Ascending aorta (tissue), 2 donors: Measurements from ENCODE around the gene BRIX1. TPM values are rescaled to one million over a fixed set of nuclear protein-coding genes. Genes with fewer than 3 reads are reported as not detected.
"Not testable (repeated sequence)": the region's sequence is repeated elsewhere in the genome, so short reads cannot be mapped to it uniquely, and the experiment has no call there.

Experiments used
- DNase-seq, 2 donors: peaks; one replicate each; pipeline ENCODE4 v3.0.0-alpha.2; 2019; ENCODE audit warnings: low spot score in 2 of 2
- H3K27ac ChIP-seq, 2 donors: fragments of 200-600 bp; sonication (generic); one replicate each; pipeline ENCODE4 v1.5.1; 2016 to 2017; ENCODE audit warnings: mild to moderate bottlenecking in 1 of 2
- H3K27me3 ChIP-seq: fragments of 200-600 bp; sonication (generic); one replicate; pipeline ENCODE4 v1.5.1; 2017
- H3K36me3 ChIP-seq, 2 donors: fragments of 200-600 bp; sonication (generic); one replicate each; pipeline ENCODE4 v1.5.1; 2016
- H3K4me1 ChIP-seq, 2 donors: fragments of 200-600 bp; sonication (generic); one replicate each; pipeline ENCODE4 v1.5.1; 2016 to 2017; ENCODE audit warnings: mild to moderate bottlenecking in 1 of 2
- H3K4me3 ChIP-seq, 2 donors: fragments of 200-600 bp; sonication (generic); one replicate each; pipeline ENCODE4 v1.5.1; 2016 to 2017; ENCODE audit warnings: mild to moderate bottlenecking in 1 of 2
- H3K9me3 ChIP-seq, 2 donors: fragments of 200-600 bp; sonication (generic); one replicate each; pipeline ENCODE4 v1.5.1; 2016
- CTCF ChIP-seq, 3 experiments: fragments of 200-600 bp in 2 of 3; fragments of 450-650 bp in 1 of 3; sonication (generic) in 2 of 3; IDR thresholded peaks; one replicate each; pipeline ENCODE4 v1.5.1; 2016 to 2019; ENCODE audit warnings: antibody characterized with exemption in 3 of 3, mild to moderate bottlenecking in 1 of 3, moderate library complexity in 1 of 3
- intact Hi-C: fragments of 100-400 bp; cut with DNase I; formaldehyde crosslinking; loops from one replicate; pipeline ENCODE4 v1.15.1; 2023
- total RNA-seq: library from RNA; depleted of rRNA; stranded (reverse); fragments of >200 nt; gene quantifications from one replicate; pipeline ENCODE4 v1.1.0, GENCODE V29; 2016

Gene BRIX1
- total RNA-seq, 1 donor from 2014 or later, result 8.5 TPM

DNA sequence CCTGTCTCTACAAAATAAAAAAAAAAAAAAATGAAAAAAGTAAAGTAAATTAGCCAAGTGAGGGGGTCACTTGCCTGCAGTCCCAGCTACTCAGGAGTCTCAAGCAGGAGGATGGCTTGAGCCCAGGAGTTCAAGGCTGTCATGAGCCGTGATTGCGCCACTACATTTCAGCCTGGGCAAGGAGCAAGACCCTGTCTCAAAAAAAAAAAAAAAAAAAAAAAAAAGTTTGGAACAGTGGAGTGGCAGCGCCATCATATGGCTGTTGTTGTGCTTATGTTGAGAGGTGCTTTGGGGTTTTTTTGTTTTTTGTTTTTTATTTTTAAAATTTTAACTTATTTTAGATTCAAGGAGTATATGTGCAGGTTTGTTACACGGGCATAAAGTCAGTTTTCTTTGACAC is 3.6 kb downstream of the BRIX1 start:
- Histone ChIP-seq H3K9me3 (no peaks in the 10 kb centered on the region), H3K4me3 (no peak overlapping the region), H3K27me3 (no peaks in the 10 kb centered on the region), H3K4me1 (peaks cover 0 to 18% of the 10 kb centered on the region in 2 donors), H3K36me3 (peaks cover 23 to 38% of the 10 kb centered on the region in 2 donors), H3K27ac (no peak overlapping the region)
- TF ChIP-seq CTCF (IDR thresholded peaks at IDR 0.05), result peak in 1 of 3 experiments; percentile 8
- no peak for DNase-seq
- intact Hi-C loops, result loop anchor here (5.0 kb wide), 1 partner anchor 262 kb away; the partner anchor contains the start of gene RAI14

- H3K27ac ChIP-seq, intact Hi-C loops, H3K4me1 ChIP-seq, H3K9me3 ChIP-seq, DNase-seq, H3K27me3 ChIP-seq, H3K4me3 ChIP-seq: not testable (repeated sequence)
- H3K36me3 ChIP-seq, result peaks cover 40 to 55% of the 10 kb centered on the region in 2 donors
Observed at GRCh38 chr5:34923256-34923655, 7.7 kb downstream of the BRIX1 start.

DNA sequence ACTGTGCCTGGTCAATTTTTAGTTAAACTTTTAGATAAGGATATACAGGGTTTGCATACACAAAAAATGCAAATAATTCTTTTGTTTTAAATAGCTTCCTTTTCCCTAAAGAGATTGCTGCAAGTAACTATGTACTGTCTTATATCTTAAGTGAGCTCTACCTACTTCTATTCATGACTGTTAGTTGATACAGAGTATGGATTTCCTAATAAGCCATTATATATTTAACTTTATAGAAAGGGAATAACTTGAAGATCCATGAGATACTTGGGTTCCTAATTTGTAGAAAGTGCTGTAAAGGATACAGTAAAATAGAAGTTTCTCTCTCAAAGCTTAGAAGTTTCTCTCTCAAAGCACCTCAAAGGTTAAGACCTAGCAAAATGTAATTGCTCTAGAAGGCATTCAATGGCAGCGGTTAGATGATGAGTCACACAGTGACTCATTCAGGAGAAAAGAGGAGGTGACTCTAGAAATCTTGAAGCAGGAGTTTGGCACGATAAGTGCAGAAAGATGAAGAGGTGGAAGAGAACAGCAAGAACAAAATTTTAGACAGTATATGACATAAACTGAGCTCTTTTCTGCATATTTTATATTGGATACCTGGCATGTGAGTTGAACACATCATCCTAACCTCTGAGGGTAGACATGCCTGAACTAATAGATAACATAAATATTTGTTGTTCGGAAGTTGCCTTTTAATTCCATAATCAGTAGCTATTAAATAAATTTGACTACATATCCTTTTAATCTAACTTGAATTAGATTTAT is 8.4 kb downstream of the BRIX1 start:
- H3K9me3 ChIP-seq, result no peaks in the 10 kb centered on the region
- intact Hi-C loops, result no loop called here
- peaks cover 40 to 55% of the 10 kb centered on the region in 2 donors for H3K36me3 ChIP-seq
- TF ChIP-seq CTCF (IDR thresholded peaks at IDR 0.05), result no peak
- H3K4me3 ChIP-seq, result no peak overlapping the region
- peaks cover 0 to 3% of the 10 kb centered on the region in 2 donors for H3K4me1 ChIP-seq
- H3K27ac ChIP-seq, result peak overlapping the region in 1 of 2 donors; percentile 31
- H3K27me3 ChIP-seq, result no peaks in the 10 kb centered on the region
- DNase-seq, result no peak

DNA sequence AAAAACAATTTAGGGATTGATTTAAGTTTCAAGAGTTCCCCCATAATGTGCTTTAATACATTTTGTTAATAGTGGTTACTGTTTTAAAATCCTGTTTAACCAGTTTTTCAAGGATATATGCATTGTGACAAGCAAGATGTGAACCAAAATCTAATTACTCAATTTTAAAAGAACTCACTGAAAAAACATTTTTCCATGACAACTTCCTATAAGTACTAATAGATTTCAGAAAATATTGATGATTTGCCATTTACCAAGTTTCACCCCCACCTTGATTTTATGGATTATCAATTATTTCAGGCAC is 8.9 kb downstream of the BRIX1 start:
- no peak for TF ChIP-seq CTCF (IDR thresholded peaks at IDR 0.05)
- Histone ChIP-seq H3K4me1 (peaks cover 0 to 3% of the 10 kb centered on the region in 2 donors), H3K27me3 (no peaks in the 10 kb centered on the region), H3K4me3 (no peak overlapping the region), H3K36me3 (peaks cover 40 to 55% of the 10 kb centered on the region in 2 donors), H3K9me3 (no peaks in the 10 kb centered on the region), H3K27ac (peak overlapping the region in 1 of 2 donors; percentile 31)
- no peak for DNase-seq
- intact Hi-C loops, result no loop called here

- Histone ChIP-seq H3K4me1 (peaks cover 0 to 13% of the 10 kb centered on the region in 2 donors), H3K27me3 (no peaks in the 10 kb centered on the region), H3K9me3 (no peaks in the 10 kb centered on the region), H3K4me3 (no peak overlapping the region), H3K36me3 (peaks cover 28 to 40% of the 10 kb centered on the region in 2 donors), H3K27ac (no peak overlapping the region)
- TF ChIP-seq CTCF (IDR thresholded peaks at IDR 0.05), result no peak
- intact Hi-C loops, result loop anchor here (5.0 kb wide), 1 partner anchor 1951 kb away; the partner anchor contains the start of gene NIPBL
- no peak for DNase-seq
Observed at GRCh38 chr5:34926318-34926888, 10.9 kb downstream of the BRIX1 start.

- H3K27ac ChIP-seq, result no peak overlapping the region
- no peak for TF ChIP-seq CTCF (IDR thresholded peaks at IDR 0.05)
- no peak for DNase-seq
- intact Hi-C loops, result loop anchor here (2.0 to 5.0 kb wide), 2 partner anchors 1487 to 1950 kb away; partner anchors contain the start of genes NIPBL and TARS1
- H3K4me1 ChIP-seq, result peaks cover 0 to 15% of the 10 kb centered on the region in 2 donors
- H3K9me3 ChIP-seq, result no peaks in the 10 kb centered on the region
- H3K27me3 ChIP-seq, result no peaks in the 10 kb centered on the region
- no peak overlapping the region for H3K4me3 ChIP-seq
- H3K36me3 ChIP-seq, result peaks cover 17 to 27% of the 10 kb centered on the region in 2 donors
Observed at GRCh38 chr5:34927785-34928184, 12.3 kb downstream of the BRIX1 start.
